Skeletal muscle cell (primary cell): ENCODE results near the gene MINDY1.

ENCODE experiments used
- DNase-seq: peaks from one replicate; pipeline ENCODE4 v3.0.0-alpha.2; 2010; ENCODE audit warnings: low read depth
- H3K4me3 ChIP-seq: 2 replicates; pipeline ENCODE4 v1.5.1; 2011; ENCODE audit warnings: low read depth, mild to moderate bottlenecking, control low read depth, low read length, moderate library complexity

Gene MINDY1

GRCh38 chr1:151013518-151013917 lies 6.8 kb upstream of the MINDY1 start:
- H3K4me3 ChIP-seq: no peak overlapping the region
- DNase-seq: no peak

- no peak for DNase-seq
- H3K4me3 ChIP-seq: no peak overlapping the region
Measured at GRCh38 chr1:151012684-151013471, 6.2 kb upstream of the MINDY1 start.

- H3K4me3 ChIP-seq: no peak overlapping the region
- DNase-seq: no peak
Measured at GRCh38 chr1:151011154-151011850, 4.6 kb upstream of the MINDY1 start.

GRCh38 chr1:151010346-151010726 lies 3.6 kb upstream of the MINDY1 start:
- DNase-seq: no peak

GRCh38 chr1:151009674-151010345 lies 3.1 kb upstream of the MINDY1 start:
- no peak for DNase-seq
- H3K4me3 ChIP-seq: no peak overlapping the region

More at GRCh38 chr1:151010346-151010726, 3.6 kb upstream of the MINDY1 start:
- H3K4me3 ChIP-seq: no peak overlapping the region

GRCh38 chr1:151009206-151009587 lies 2.5 kb upstream of the MINDY1 start:
- DNase-seq: no peak
- H3K4me3 ChIP-seq: peak overlapping the region; percentile 75

- peak within 1 kb of the TSS; percentile 75 for H3K4me3 ChIP-seq
- peak; percentile 81 for DNase-seq
Measured at GRCh38 chr1:151008244-151009205, 1.8 kb upstream of the MINDY1 start, which contains the start of gene PRUNE1. TSS of gene PRUNE1 (plus strand) at chr1:151008449. CDS start at chr1:151008633, 184 bp downstream.

GRCh38 chr1:151007853-151008243 lies 1.1 kb upstream of the MINDY1 start:
- DNase-seq: no peak
- peak overlapping the region; percentile 75 for H3K4me3 ChIP-seq

- H3K4me3 ChIP-seq: peak overlapping the region; percentile 53
- DNase-seq: no peak
Measured at GRCh38 chr1:151005729-151006319, 878 bp downstream of the MINDY1 start.

GRCh38 chr1:151003180-151003579 lies 3.5 kb downstream of the MINDY1 start:
- DNase-seq: no peak
- no peak overlapping the region for H3K4me3 ChIP-seq

GRCh38 chr1:151002611-151003010 lies 4.1 kb downstream of the MINDY1 start:
- DNase-seq: no peak
- no peak overlapping the region for H3K4me3 ChIP-seq

GRCh38 chr1:151002051-151002450 lies 4.7 kb downstream of the MINDY1 start:
- H3K4me3 ChIP-seq: no peak overlapping the region
- DNase-seq: no peak

- no peak overlapping the region for H3K4me3 ChIP-seq
- no peak for DNase-seq
Measured at GRCh38 chr1:151001602-151002001, 5.1 kb downstream of the MINDY1 start.

- DNase-seq: no peak
- no peak overlapping the region for H3K4me3 ChIP-seq
Measured at GRCh38 chr1:151000408-151000807, 6.3 kb downstream of the MINDY1 start.

GRCh38 chr1:150999926-151000325 lies 6.8 kb downstream of the MINDY1 start:
- DNase-seq: no peak
- no peak overlapping the region for H3K4me3 ChIP-seq

- H3K4me3 ChIP-seq: no peak overlapping the region
- DNase-seq: peak; percentile 32
Measured at GRCh38 chr1:150999051-150999674, 7.5 kb downstream of the MINDY1 start.

- DNase-seq: no peak
- no peak overlapping the region for H3K4me3 ChIP-seq
Measured at GRCh38 chr1:150997949-150998348, 8.8 kb downstream of the MINDY1 start.

- no peak for DNase-seq
- no peak overlapping the region for H3K4me3 ChIP-seq
Measured at GRCh38 chr1:150997126-150997872, 9.4 kb downstream of the MINDY1 start.
